Panc1 (cell line): Measurements from ENCODE around the gene GAL3ST2. TPM values are rescaled to one million over a fixed set of nuclear protein-coding genes. Genes with fewer than 3 reads are reported as not detected.
A peak's percentile ranks its signal among the peaks of the same experiment; 100 is the strongest.

ENCODE experiments used
- ATAC-seq: fragments of 200-7000 bp; cut with Tn5 transposase; 2 replicates; pipeline ENCODE4 v1.9.1; 2020; ENCODE audit warnings: mild to moderate bottlenecking, moderate library complexity
- BruUV-seq: library from RNA; stranded (reverse); fragments of 400-500 nt; replicated peaks from 2 replicates; lab custom pipeline; 2021; lab: Mats Ljungman, UMichigan
- CTCF ChIA-PET: fragments of 300-600 bp; sonication (Branson Sonifier 250); formaldehyde crosslinking; loops from one replicate; lab custom pipeline; 2022; ENCODE audit warnings: antibody characterized with exemption; lab: Charles Lee
- POLR2A ChIA-PET: fragments of 300-600 bp; sonication (Branson Sonifier 250); formaldehyde crosslinking; loops from one replicate; lab custom pipeline; 2022; ENCODE audit warnings: antibody characterized with exemption; lab: Charles Lee
- DNase-seq: peaks from one replicate; pipeline ENCODE4 v3.0.0-alpha.2; 2010; ENCODE audit warnings: low read depth, low spot score
- H3K27ac ChIP-seq: 2 replicates; pipeline ENCODE4 v1.5.1; 2011; ENCODE audit warnings: mild to moderate bottlenecking, low read length, inconsistent platforms
- H3K27me3 ChIP-seq: fragments of 200-500 bp; sonication (Bioruptor generic); 2 replicates; pipeline ENCODE4 v1.6.0; 2014; ENCODE audit warnings: low read length, inconsistent platforms; ENCODE audit not compliant: control insufficient read depth, insufficient read depth
- H3K36me3 ChIP-seq: fragments of 200-500 bp; sonication (Bioruptor generic); 2 replicates; pipeline ENCODE4 v1.5.1; 2014; ENCODE audit warnings: inconsistent platforms, mild to moderate bottlenecking, low read length, moderate library complexity; ENCODE audit not compliant: control insufficient read depth, insufficient read depth
- H3K4me1 ChIP-seq: 2 replicates; pipeline ENCODE4 v1.5.1; 2011; ENCODE audit warnings: inconsistent platforms, mild to moderate bottlenecking, low read length, moderate library complexity; ENCODE audit not compliant: control insufficient read depth, insufficient read depth
- H3K4me3 ChIP-seq, 2 experiments: 2 replicates each; pipeline ENCODE4 v1.5.1; 2011 to 2012; ENCODE audit warnings: low read depth in 2 of 2, low read length in 2 of 2, mild to moderate bottlenecking in 2 of 2, inconsistent platforms in 1 of 2, moderate library complexity in 1 of 2
- H3K9me3 ChIP-seq: fragments of 200-500 bp; sonication (Bioruptor generic); 2 replicates; pipeline ENCODE4 v1.5.1; 2014; ENCODE audit warnings: low read depth, mild to moderate bottlenecking, inconsistent platforms, low read length, moderate library complexity; ENCODE audit not compliant: control insufficient read depth, insufficient read depth
- CTCF ChIP-seq: fragments of 450-650 bp; IDR thresholded peaks from 2 replicates; pipeline ENCODE4 v1.5.1; 2017; ENCODE audit warnings: mild to moderate bottlenecking
- POLR2AphosphoS5 ChIP-seq: IDR thresholded peaks from 2 replicates; pipeline ENCODE4 v1.6.1; 2012; ENCODE audit warnings: mild to moderate bottlenecking, low read depth, low read length, moderate library complexity
- REST ChIP-seq, 2 experiments: IDR thresholded peaks; 2 replicates each; pipeline ENCODE4 v1.6.1; 2011 to 2012; ENCODE audit warnings: low read depth in 2 of 2, control low read depth in 1 of 2, low read length in 1 of 2, mild to moderate bottlenecking in 1 of 2, moderate library complexity in 1 of 2; ENCODE audit not compliant: insufficient read depth in 1 of 2
- SIN3A ChIP-seq: IDR thresholded peaks from 2 replicates; pipeline ENCODE4 v1.6.1; 2012; ENCODE audit warnings: low read depth, mild to moderate bottlenecking, low read length, moderate library complexity, borderline replicate concordance; ENCODE audit not compliant: insufficient read depth
- TCF7L2 ChIP-seq: IDR thresholded peaks from 2 replicates; pipeline ENCODE4 v1.6.1; 2011; ENCODE audit warnings: mild to moderate bottlenecking, low read depth, low read length, inconsistent platforms
- in situ Hi-C: cut with HindIII; loops from 2 replicates; pipeline ENCODE4 v1.10.0; 2016; ENCODE audit warnings: low sequenced_read_pairs, low pct_unique_long_range_greater_than_20kb
- intact Hi-C: fragments of 100-400 bp; cut with micrococcal nuclease; formaldehyde crosslinking; loops from one replicate; pipeline ENCODE4 v1.10.0; 2022; ENCODE audit not compliant: unreplicated experiment
- total RNA-seq: library from RNA; stranded (reverse); gene quantifications from one replicate; pipeline ENCODE4 v1.2.1, GENCODE V29; 2021; ENCODE audit not compliant: unreplicated experiment

GAL3ST2 gene
- total RNA-seq, 1 experiment from 2014 or later: 1.6 TPM

- TF ChIP-seq TCF7L2: no peak
- TF ChIP-seq REST (IDR thresholded peaks at IDR 0.05; ENCODE audit: insufficient read depth in 1 of 2, low read depth in 2 of 2, low read length in 1 of 2): no peak
- no peak for TF ChIP-seq CTCF
- no peak for TF ChIP-seq SIN3A
- no peak for TF ChIP-seq POLR2AphosphoS5
- peaks cover 4% of the 10 kb centered on the region; the same call in 1 of the 2 replicates for H3K4me1 ChIP-seq
- no peak for ATAC-seq
- in situ Hi-C loops (no loop called here), intact Hi-C loops (loop anchor here (10.0 kb wide), 1 partner anchor 139 kb away; no protein-coding TSS in a partner anchor)
- H3K4me3 ChIP-seq: peak overlapping the region in 1 of 2 experiments; percentile 75; a peak in 1 of 4 replicates
- CTCF ChIA-PET: no interaction called here
- POLR2A ChIA-PET: no interaction called here
- no peaks in the 10 kb centered on the region for H3K27me3 ChIP-seq
- no peak overlapping the region; the same call in 1 of the 2 replicates for H3K27ac ChIP-seq
- no peaks in the 10 kb centered on the region for H3K36me3 ChIP-seq
- DNase-seq: no peak
- no peaks in the 10 kb centered on the region for H3K9me3 ChIP-seq
- BruUV-seq: TSS peak; percentile 57
These were observed 40.5 kb upstream of the GAL3ST2 start for GRCh38 chr2:241736111-241736510.

GRCh38 chr2:241738040-241738686 is 38.5 kb upstream of the GAL3ST2 start:
- TSS peak; percentile 47 for BruUV-seq

More at GRCh38 chr2:241738040-241738686, 38.5 kb upstream of the GAL3ST2 start:
- ChIA-PET POLR2A (no interaction called here), CTCF (no interaction called here)
- H3K27ac ChIP-seq: no peak overlapping the region
- no peak overlapping the region for H3K4me3 ChIP-seq
- no peak for TF ChIP-seq SIN3A
- no peak for TF ChIP-seq POLR2AphosphoS5
- TF ChIP-seq CTCF: no peak
- no peak for TF ChIP-seq TCF7L2
- no peak for TF ChIP-seq REST (IDR thresholded peaks at IDR 0.05; ENCODE audit: insufficient read depth in 1 of 2, low read depth in 2 of 2, low read length in 1 of 2)
- no peaks in the 10 kb centered on the region for H3K9me3 ChIP-seq
- intact Hi-C loops (loop anchor here (10.0 kb wide), 1 partner anchor 137 kb away; no protein-coding TSS in a partner anchor), in situ Hi-C loops (no loop called here)
- H3K4me1 ChIP-seq: peaks cover 4% of the 10 kb centered on the region; the same call in 1 of the 2 replicates
- no peak for ATAC-seq
- no peaks in the 10 kb centered on the region for H3K36me3 ChIP-seq
- DNase-seq: no peak
- no peaks in the 10 kb centered on the region for H3K27me3 ChIP-seq
